Measurements from ENCODE around the gene FRMPD1.

FRMPD1 gene

GRCh38 chr9:37676411-37676830 lies 25.7 kb downstream of the FRMPD1 start:
- in situ Hi-C loops (cut with MboI; ENCODE audit: low sequenced_read_pairs), result no loop called here

- in situ Hi-C loops (cut with MboI; ENCODE audit: low sequenced_read_pairs), result no loop called here
Measured at GRCh38 chr9:37677435-37677834, 26.7 kb downstream of the FRMPD1 start.

DNA sequence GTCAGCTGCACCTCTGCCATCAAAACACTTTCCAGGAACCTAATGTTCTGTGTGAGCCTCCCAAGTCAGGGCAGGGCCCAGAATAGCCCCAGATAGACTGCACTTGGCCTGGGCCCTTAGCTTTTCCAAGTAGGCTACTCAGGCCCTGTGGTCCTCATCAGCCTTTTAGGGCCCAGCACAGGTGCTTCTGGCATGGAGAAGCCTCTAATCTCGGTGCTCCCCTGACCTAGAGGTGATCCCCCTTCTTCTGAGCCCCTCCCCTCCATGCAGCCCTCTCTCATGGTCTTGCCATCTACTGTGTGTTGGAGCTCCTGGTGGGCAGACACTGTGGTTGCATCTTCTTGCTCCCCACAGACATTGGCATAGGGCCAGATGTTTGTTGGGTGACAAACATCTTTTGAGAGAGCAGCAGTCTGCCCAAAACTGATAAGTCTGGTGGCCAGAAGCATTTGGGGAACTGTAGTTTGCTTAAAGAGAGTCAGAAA lies 28.1 kb downstream of the FRMPD1 start:
- in situ Hi-C loops (cut with MboI; ENCODE audit: low sequenced_read_pairs), result no loop called here

DNA sequence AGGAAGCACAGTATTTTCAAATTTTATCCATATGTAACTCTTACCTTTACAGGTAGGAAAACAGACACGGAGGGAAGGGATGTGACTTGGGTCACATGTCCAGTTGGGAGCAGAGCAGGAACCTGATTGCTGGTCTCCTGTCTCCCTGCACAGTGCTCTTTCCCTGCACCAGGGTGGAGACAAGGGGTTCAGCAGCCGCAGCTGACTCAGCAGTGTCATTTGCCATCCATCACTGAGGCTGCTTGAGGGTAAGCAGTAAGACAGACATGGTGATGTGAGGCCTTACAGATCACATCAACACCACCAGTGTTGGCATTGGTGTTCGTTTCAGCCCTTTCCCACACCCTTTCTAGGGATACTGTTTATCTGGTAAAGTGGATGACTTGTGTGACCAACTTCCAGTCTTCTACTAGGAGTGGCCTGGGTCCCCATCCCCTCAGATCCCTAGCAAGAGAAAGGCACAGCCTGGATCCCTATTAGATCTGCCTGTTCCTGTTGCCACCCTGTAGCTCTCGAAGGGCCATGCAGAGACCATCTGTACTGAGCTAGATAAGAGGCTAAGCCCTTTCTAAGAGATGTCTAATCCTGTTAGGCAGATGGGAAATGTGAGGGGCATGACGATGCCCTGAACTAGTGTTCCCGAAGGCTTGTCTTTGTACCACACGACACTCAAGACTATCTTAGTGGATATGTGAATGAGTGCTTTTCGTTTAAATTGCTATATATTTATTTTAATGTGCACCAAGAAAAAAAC lies 29.1 kb downstream of the FRMPD1 start:
- in situ Hi-C loops (cut with MboI; ENCODE audit: low sequenced_read_pairs), result no loop called here

DNA sequence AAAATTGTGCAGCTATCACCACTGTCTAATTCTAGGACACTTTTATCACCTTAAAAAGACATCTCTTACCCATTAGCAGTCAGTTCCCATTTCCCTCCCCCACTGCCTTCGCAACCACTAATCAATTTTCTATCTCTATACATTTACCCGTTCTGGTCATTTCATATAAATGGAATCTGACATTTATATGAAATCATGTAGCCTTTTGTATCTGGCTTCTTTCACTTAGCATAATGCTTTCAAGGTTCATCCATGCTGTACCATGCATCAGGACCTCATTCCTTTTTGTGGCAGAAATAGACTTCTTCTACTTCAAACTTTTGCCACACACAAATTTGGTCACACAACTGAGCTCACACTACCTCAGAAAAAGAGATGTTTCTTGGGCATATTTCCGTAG lies 32.2 kb downstream of the FRMPD1 start:
- in situ Hi-C loops (cut with MboI; ENCODE audit: low sequenced_read_pairs), result no loop called here

- in situ Hi-C loops (cut with MboI; ENCODE audit: low sequenced_read_pairs), result no loop called here
Measured at GRCh38 chr9:37683531-37684371, 33.0 kb downstream of the FRMPD1 start.

DNA sequence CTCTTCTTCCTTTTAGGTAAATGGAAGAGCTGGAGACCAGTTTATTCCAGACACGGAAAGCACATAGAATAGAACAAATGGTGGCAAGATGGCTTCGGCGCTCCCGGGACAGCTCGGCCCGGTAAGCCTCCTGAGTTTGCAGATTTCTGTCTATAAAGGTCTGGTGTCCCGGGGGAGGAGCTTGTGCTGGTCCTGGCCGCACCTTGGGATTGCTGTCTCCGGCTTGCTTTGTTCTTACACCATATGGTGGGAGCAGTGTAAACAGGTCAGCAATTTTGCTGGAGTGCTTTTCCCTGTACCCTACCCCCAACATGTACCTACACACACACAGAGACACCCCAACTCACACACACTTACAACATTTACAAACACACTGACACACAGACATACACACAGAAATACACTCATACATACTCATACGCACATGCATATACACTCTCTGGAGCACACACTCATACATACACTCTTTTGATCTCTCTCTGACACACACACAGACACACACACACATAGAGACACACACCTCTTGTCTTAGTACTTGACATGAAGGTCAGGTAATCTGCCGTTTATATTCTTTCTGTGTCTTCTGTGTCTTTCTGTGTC lies 42.0 kb downstream of the FRMPD1 start:
- in situ Hi-C loops (cut with MboI; ENCODE audit: low sequenced_read_pairs), result no loop called here

- in situ Hi-C loops (cut with MboI; ENCODE audit: low sequenced_read_pairs), result no loop called here
Measured at GRCh38 chr9:37693260-37693659, 42.5 kb downstream of the FRMPD1 start.

- in situ Hi-C loops (cut with MboI; ENCODE audit: low sequenced_read_pairs), result no loop called here
Measured at GRCh38 chr9:37694355-37694754, 43.6 kb downstream of the FRMPD1 start.

DNA sequence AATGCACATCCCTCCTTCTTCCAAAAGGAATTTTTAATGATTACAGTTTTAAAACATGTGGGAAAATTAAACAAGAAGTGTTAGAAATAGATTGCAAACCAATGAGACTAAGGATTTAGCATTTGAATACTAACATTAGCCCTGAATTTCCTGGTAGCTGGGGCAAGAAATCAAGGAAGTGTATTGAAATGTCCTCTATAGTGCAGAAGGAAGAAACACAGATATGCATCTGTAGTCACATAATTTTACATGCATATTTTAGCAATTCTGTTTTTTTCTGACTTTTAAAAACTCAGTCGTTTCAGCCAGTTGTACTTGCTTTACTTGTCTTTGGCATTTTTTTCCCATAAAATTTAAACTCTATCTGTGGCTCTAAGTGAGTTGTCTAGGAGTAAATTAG lies 45.8 kb downstream of the FRMPD1 start:
- in situ Hi-C loops (cut with MboI; ENCODE audit: low sequenced_read_pairs), result no loop called here

DNA sequence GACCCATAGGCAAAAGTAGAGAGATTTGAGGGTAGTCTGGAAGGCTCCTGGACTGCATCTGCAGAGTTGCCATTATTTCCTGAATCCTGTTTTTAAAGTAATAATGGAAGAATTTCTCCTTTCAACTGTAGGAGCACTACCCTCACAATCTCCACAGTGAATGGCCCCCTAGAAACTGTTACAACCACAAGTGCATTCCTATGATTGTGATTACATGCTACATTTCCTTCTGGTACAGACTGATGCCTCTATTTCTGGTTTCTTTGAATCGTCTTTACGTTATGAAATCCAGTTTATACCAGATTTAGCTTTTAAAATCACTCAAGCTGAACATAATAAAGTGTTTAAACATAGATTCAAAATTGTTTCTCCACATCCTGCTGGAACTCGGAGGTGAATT lies 49.4 kb downstream of the FRMPD1 start:
- in situ Hi-C loops (cut with MboI; ENCODE audit: low sequenced_read_pairs), result no loop called here

DNA sequence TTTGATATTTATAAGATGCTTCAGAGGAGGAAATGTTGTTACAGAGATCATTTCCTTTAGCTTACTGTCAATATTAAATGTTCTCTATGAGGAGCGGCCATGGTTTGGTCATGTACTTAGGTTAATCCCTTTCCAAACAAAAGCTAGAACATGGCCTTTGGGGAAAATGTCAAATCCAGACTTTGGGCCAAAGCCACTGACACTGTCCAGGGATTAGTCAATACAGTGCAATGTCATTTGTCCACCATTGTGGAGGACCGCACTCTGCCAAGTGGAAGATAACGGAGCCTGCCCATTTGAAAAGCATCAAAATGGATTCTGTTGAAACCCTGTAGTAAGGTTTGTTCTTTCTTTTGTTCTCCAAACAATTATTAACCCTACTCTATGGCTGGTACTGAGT lies 50.1 kb downstream of the FRMPD1 start:
- in situ Hi-C loops (cut with MboI; ENCODE audit: low sequenced_read_pairs), result no loop called here

GRCh38 chr9:37705787-37706186 lies 55.0 kb downstream of the FRMPD1 start:
- in situ Hi-C loops (cut with MboI; ENCODE audit: low sequenced_read_pairs), result no loop called here

DNA sequence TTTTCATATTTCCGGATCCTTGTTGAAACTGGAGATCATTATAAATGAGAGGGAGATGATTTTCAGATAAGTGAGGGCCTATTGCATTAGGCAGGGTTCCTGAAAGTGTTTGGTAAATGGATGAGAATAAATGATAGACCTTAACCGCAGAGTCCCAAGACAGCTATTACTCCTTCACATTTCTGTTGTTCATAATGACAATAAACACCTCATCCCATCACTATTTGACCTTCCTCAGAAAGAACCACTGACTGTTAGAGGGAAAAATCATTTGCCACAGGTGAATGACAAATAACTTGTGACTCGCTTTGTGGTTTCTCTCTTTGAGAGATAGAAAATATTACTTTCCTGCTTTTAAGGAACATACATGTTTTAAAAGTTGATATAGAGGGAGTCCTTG lies 55.5 kb downstream of the FRMPD1 start:
- in situ Hi-C loops (cut with MboI; ENCODE audit: low sequenced_read_pairs), result no loop called here

DNA sequence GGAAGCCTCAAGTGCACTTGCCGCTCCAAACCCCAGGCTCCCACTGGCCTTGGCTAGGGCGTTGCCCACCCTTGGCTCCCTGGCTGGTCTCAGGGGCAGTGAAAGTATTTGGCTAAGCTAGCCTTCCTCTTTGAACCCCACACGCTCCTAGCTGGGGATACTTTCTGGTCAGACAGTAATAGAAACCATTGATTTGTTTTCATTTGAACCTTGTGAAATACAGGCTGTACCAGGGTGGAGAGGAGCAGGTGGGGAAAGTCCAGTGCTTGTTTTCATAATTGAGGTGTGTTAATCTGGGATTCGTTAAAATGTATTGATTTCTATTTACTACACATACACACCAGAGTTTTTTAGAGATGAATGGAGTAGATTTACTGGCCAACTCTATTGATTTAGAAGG lies 57.0 kb downstream of the FRMPD1 start:
- in situ Hi-C loops (cut with MboI; ENCODE audit: low sequenced_read_pairs), result no loop called here

GRCh38 chr9:37710046-37710445 lies 59.3 kb downstream of the FRMPD1 start:
- in situ Hi-C loops (cut with MboI; ENCODE audit: low sequenced_read_pairs), result no loop called here

DNA sequence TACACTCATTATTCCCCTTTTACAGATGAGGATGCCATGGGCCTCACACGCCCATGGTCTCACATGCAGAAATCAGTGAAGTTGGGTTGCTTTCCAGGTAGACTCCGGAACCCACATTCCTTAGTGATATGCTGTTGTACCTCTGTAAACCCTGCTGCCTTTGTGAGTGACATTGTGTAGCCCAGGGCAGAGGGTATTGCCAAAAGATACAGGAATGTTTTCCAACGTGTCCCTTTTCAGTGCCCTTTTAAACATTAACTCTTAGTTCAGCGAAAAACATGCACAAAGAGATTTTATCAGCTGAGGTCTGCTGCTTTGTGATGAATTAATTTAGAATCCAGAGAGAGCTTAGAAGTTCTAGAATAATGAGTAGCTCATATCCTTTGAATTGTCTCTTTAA lies 64.5 kb downstream of the FRMPD1 start:
- in situ Hi-C loops (cut with MboI; ENCODE audit: low sequenced_read_pairs), result no loop called here

- in situ Hi-C loops (cut with MboI; ENCODE audit: low sequenced_read_pairs), result no loop called here
Measured at GRCh38 chr9:37715991-37716505, 65.3 kb downstream of the FRMPD1 start.

GRCh38 chr9:37719526-37719925 lies 68.8 kb downstream of the FRMPD1 start:
- in situ Hi-C loops (cut with MboI; ENCODE audit: low sequenced_read_pairs), result no loop called here

DNA sequence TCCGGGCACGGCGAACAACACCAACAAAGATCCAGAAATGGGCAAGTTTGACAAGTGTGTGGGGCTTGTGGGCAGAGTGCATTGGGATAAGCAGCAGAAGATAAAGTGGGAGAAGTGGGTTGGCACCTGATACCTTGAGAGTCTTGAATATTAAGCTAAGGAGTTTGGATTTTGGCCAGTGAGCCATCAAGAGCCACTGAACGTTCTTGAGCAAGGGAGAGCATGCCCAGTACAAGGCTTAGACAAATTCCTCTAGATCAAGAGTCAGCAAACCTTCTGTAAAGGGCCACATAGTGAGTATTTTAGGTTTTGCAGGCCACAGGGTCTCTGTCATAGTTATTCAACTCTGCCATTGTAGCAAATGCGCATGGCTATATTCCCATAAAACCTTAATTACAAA lies 76.3 kb downstream of the FRMPD1 start:
- in situ Hi-C loops (cut with MboI; ENCODE audit: low sequenced_read_pairs), result no loop called here

GRCh38 chr9:37729499-37729898 lies 78.7 kb downstream of the FRMPD1 start:
- in situ Hi-C loops (cut with MboI; ENCODE audit: low sequenced_read_pairs), result no loop called here

Data from hTERT RPE-1 (cell line).